Liver (tissue), 3 donors: ENCODE data around the gene EXOC6B.

Experiments used
- HNF4G ChIP-seq: IDR thresholded peaks from 2 replicates; pipeline ENCODE4 v1.6.1; 2016; ENCODE audit warnings: antibody characterized with exemption
- JUND ChIP-seq, 2 donors: IDR thresholded peaks; 2 replicates each; pipeline ENCODE4 v1.6.1; 2016; ENCODE audit warnings: antibody characterized with exemption in 2 of 2
- NR2F2 ChIP-seq: IDR thresholded peaks from 2 replicates; pipeline ENCODE4 v1.6.1; 2016; ENCODE audit warnings: antibody characterized with exemption
- SP1 ChIP-seq: IDR thresholded peaks from 2 replicates; pipeline ENCODE4 v1.6.1; 2018; ENCODE audit warnings: antibody characterized with exemption, mild to moderate bottlenecking
- TAF1 ChIP-seq: conservative IDR thresholded peaks from 2 replicates; pipeline ENCODE4 v1.6.1; 2016; ENCODE audit warnings: antibody characterized with exemption, mild to moderate bottlenecking
- TF ChIP-seq, protein P1 (sequence below): fragments of 150-350 bp; IDR thresholded peaks from 2 replicates; pipeline ENCODE4 v1.5.1; 2017; ENCODE audit warnings: improper control_type of control experiment, low read depth, low read length; ENCODE audit not compliant: missing input control
- TF ChIP-seq, protein P2 (sequence below): IDR thresholded peaks from 2 replicates; pipeline ENCODE4 v1.6.1; 2016; ENCODE audit warnings: antibody characterized with exemption, mild to moderate bottlenecking
- TF ChIP-seq, protein P3 (sequence below): IDR thresholded peaks from 2 replicates; pipeline ENCODE4 v1.6.1; 2016; ENCODE audit warnings: antibody characterized with exemption
- TF ChIP-seq, protein P4 (sequence below): IDR thresholded peaks from 2 replicates; pipeline ENCODE4 v1.6.1; 2016; ENCODE audit warnings: antibody characterized with exemption
- donor health status: healthy.
- donor health status: healthy.

DNA sequence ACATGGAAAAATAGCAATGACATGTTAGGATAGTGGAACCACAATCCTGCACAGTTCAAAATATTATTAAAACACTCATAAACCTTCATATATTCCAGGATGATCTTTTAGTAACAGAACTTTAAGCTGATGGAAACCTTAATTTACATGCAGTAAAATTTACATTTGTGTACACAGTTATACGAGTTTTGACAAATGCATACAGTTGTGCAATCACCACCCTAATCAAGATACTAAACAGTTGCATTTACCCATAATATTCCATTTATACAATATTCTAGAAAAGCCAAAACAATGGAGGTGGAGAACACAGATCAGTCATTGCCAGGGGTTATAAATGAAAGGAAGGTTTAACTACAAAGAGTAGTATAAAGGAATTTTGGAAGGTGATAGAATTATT lies 117.6 kb downstream of the EXOC6B start:
- no peak for TF ChIP-seq TAF1
- TF ChIP-seq, protein P1, sequence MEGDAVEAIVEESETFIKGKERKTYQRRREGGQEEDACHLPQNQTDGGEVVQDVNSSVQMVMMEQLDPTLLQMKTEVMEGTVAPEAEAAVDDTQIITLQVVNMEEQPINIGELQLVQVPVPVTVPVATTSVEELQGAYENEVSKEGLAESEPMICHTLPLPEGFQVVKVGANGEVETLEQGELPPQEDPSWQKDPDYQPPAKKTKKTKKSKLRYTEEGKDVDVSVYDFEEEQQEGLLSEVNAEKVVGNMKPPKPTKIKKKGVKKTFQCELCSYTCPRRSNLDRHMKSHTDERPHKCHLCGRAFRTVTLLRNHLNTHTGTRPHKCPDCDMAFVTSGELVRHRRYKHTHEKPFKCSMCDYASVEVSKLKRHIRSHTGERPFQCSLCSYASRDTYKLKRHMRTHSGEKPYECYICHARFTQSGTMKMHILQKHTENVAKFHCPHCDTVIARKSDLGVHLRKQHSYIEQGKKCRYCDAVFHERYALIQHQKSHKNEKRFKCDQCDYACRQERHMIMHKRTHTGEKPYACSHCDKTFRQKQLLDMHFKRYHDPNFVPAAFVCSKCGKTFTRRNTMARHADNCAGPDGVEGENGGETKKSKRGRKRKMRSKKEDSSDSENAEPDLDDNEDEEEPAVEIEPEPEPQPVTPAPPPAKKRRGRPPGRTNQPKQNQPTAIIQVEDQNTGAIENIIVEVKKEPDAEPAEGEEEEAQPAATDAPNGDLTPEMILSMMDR: no peak
- TF ChIP-seq JUND (IDR thresholded peaks at IDR 0.05): no peak
- no peak for TF ChIP-seq HNF4G
- TF ChIP-seq, protein P2, sequence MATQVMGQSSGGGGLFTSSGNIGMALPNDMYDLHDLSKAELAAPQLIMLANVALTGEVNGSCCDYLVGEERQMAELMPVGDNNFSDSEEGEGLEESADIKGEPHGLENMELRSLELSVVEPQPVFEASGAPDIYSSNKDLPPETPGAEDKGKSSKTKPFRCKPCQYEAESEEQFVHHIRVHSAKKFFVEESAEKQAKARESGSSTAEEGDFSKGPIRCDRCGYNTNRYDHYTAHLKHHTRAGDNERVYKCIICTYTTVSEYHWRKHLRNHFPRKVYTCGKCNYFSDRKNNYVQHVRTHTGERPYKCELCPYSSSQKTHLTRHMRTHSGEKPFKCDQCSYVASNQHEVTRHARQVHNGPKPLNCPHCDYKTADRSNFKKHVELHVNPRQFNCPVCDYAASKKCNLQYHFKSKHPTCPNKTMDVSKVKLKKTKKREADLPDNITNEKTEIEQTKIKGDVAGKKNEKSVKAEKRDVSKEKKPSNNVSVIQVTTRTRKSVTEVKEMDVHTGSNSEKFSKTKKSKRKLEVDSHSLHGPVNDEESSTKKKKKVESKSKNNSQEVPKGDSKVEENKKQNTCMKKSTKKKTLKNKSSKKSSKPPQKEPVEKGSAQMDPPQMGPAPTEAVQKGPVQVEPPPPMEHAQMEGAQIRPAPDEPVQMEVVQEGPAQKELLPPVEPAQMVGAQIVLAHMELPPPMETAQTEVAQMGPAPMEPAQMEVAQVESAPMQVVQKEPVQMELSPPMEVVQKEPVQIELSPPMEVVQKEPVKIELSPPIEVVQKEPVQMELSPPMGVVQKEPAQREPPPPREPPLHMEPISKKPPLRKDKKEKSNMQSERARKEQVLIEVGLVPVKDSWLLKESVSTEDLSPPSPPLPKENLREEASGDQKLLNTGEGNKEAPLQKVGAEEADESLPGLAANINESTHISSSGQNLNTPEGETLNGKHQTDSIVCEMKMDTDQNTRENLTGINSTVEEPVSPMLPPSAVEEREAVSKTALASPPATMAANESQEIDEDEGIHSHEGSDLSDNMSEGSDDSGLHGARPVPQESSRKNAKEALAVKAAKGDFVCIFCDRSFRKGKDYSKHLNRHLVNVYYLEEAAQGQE: no peak
- TF ChIP-seq, protein P3, sequence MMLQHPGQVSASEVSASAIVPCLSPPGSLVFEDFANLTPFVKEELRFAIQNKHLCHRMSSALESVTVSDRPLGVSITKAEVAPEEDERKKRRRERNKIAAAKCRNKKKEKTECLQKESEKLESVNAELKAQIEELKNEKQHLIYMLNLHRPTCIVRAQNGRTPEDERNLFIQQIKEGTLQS: no peak
- TF ChIP-seq, protein P4, sequence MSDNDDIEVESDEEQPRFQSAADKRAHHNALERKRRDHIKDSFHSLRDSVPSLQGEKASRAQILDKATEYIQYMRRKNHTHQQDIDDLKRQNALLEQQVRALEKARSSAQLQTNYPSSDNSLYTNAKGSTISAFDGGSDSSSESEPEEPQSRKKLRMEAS: no peak
- no peak for TF ChIP-seq SP1
- TF ChIP-seq NR2F2: no peak
